ENCODE data around the gene GRID1.

Gene GRID1

DNA sequence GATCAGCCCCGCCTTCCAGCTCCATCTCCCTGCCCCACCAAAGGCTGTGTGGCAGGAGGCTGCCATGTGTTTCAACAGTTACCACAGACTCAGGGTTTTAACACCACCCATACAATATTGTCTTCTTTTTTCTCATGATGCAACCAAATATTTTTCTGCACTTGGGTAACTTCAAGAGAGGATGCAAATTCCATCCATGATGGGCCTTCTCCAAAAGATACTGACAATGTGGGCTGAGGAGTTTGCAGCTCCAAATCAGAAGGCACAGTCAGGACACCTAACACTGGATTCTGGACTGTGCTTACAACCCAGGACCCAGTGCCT, 347.9 kb downstream of the GRID1 start:
- Histone ChIP-seq H3K36me3 (ENCODE audit: insufficient read depth, low read depth, low read length) (no peaks in the 10 kb centered on the region), H3K27ac (ENCODE audit: low read length) (no peak overlapping the region), H3K4me1 (ENCODE audit: insufficient read depth, low read length) (no peaks in the 10 kb centered on the region), H3K9ac (ENCODE audit: low read depth, low read length) (no peak overlapping the region), H3K4me3 (ENCODE audit: low read length) (no peak overlapping the region), H3K9me3 (ENCODE audit: insufficient read depth, low read depth, low read length) (no peaks in the 10 kb centered on the region), H3K27me3 (ENCODE audit: insufficient read depth, low read length) (no peaks in the 10 kb centered on the region)

DNA sequence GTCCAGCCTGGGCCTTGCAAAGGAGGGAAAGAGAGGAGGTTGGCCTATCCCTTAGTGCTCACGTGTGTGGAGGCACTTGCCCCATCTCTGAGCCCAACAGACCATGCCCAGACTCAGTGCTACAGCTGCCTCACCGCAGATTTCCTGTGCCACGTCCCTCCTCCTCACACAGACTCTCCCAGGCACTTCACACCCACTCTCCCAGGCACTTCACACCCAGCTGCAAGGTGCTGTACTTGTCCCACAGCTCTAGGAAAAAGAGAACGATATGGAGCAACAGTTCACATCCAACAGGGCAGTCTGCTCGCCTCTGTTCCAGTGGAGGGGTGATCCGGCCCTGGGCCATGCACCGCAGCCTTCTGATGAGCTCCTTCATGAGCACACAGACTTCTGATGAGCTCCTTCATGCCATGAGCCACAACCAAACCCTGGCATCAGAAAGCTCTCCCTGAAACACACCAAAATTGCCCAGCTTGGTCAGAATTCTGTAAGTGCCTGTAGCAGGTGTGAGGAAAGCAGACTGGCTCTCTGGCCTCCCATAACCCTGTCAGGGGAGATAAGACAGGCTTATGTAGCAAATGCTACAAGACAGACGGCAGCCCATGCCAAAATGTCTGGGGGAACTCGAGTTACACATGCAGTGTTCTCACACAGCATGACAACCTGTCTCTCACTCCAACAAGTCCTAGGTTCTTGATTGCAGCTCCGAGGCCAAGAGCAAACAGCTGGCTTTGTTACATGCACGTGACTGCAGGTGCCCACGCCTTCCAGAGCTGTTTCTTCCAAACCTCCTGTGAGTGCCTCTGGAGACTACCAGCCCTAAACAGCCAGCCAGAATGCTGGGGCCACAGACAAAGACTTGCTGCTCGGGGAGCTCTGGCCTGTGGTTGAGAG, 348.5 kb downstream of the GRID1 start:
- Histone ChIP-seq H3K27me3 (ENCODE audit: insufficient read depth, low read length) (no peaks in the 10 kb centered on the region), H3K9me3 (ENCODE audit: insufficient read depth, low read depth, low read length) (no peaks in the 10 kb centered on the region), H3K4me3 (ENCODE audit: low read length) (no peak overlapping the region), H3K36me3 (ENCODE audit: insufficient read depth, low read depth, low read length) (no peaks in the 10 kb centered on the region), H3K9ac (ENCODE audit: low read depth, low read length) (no peak overlapping the region), H3K4me1 (ENCODE audit: insufficient read depth, low read length) (no peaks in the 10 kb centered on the region), H3K27ac (ENCODE audit: low read length) (no peak overlapping the region)

DNA sequence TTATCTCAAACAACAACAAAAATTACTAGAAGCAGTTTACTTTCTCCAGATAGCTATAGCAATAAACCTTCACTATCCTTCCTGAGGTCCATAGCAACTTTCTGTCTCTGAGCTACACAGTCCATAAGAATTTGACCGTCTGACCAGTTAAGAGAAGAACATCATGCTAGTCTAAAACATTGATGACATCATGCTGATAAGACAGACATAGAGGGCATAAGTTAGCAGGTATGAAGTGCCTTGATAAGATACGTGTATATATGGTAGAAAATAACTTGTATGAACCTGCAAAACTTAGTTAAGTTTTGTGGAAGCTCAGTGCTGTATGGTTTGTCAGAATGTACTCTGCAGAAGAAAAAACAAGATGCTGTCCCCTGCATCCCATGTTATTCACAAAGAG, 353.0 kb downstream of the GRID1 start:
- no peaks in the 10 kb centered on the region for H3K4me1 ChIP-seq (ENCODE audit: insufficient read depth, low read length)
- H3K9ac ChIP-seq (ENCODE audit: low read depth, low read length), result no peak overlapping the region
- no peaks in the 10 kb centered on the region for H3K27me3 ChIP-seq (ENCODE audit: insufficient read depth, low read length)
- H3K27ac ChIP-seq (ENCODE audit: low read length), result no peak overlapping the region
- H3K36me3 ChIP-seq (ENCODE audit: insufficient read depth, low read depth, low read length), result no peaks in the 10 kb centered on the region
- no peaks in the 10 kb centered on the region for H3K9me3 ChIP-seq (ENCODE audit: insufficient read depth, low read depth, low read length)
- no peak overlapping the region for H3K4me3 ChIP-seq (ENCODE audit: low read length)

DNA sequence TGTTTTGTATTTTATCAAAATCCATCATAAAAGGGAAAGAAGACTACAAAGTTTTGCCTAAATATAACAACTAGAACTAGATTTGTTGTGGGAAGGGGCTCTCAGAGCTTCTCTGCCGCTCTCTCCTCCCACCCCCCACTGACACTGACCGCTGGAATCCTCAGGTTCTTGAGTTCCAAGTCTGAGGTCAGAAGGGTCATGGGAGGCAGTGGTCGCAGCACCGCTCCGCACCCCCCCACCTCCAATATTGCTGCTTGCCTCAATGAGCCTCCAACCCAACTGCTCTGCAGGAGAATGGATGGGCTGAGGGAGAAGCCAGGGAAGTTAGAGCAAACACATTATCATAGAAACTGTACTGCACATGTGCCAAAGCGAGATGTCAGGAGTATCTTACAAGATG, 359.4 kb downstream of the GRID1 start:
- no peak overlapping the region for H3K4me3 ChIP-seq (ENCODE audit: low read length)
- H3K9me3 ChIP-seq (ENCODE audit: insufficient read depth, low read depth, low read length), result no peaks in the 10 kb centered on the region
- no peaks in the 10 kb centered on the region for H3K4me1 ChIP-seq (ENCODE audit: insufficient read depth, low read length)
- no peaks in the 10 kb centered on the region for H3K36me3 ChIP-seq (ENCODE audit: insufficient read depth, low read depth, low read length)
- no peak overlapping the region for H3K27ac ChIP-seq (ENCODE audit: low read length)
- H3K9ac ChIP-seq (ENCODE audit: low read depth, low read length), result no peak overlapping the region
- H3K27me3 ChIP-seq (ENCODE audit: insufficient read depth, low read length), result no peaks in the 10 kb centered on the region

DNA sequence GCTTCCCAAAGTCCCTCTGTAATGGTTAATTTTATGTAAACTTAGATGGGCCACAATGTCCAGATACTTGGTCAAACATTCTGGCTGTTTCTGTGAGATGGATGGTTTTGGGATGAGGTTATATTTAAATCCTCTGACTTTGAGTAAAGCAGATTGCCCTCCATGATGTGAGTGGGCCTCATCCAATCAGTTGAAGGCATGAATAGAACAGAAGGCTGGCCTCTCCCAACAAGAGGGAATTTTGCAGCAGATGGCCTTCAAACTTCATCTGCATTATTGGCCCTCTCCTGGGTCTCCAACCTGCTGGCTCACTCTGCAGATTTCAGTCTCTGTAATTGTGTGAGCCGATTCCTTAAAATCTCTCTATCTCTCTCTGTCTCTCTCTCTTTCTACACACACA, 362.3 kb downstream of the GRID1 start:
- H3K36me3 ChIP-seq (ENCODE audit: insufficient read depth, low read depth, low read length), result no peaks in the 10 kb centered on the region
- H3K4me3 ChIP-seq (ENCODE audit: low read length), result no peak overlapping the region
- no peaks in the 10 kb centered on the region for H3K27me3 ChIP-seq (ENCODE audit: insufficient read depth, low read length)
- no peak overlapping the region for H3K27ac ChIP-seq (ENCODE audit: low read length)
- no peaks in the 10 kb centered on the region for H3K4me1 ChIP-seq (ENCODE audit: insufficient read depth, low read length)
- no peaks in the 10 kb centered on the region for H3K9me3 ChIP-seq (ENCODE audit: insufficient read depth, low read depth, low read length)
- H3K9ac ChIP-seq (ENCODE audit: low read depth, low read length), result no peak overlapping the region

DNA sequence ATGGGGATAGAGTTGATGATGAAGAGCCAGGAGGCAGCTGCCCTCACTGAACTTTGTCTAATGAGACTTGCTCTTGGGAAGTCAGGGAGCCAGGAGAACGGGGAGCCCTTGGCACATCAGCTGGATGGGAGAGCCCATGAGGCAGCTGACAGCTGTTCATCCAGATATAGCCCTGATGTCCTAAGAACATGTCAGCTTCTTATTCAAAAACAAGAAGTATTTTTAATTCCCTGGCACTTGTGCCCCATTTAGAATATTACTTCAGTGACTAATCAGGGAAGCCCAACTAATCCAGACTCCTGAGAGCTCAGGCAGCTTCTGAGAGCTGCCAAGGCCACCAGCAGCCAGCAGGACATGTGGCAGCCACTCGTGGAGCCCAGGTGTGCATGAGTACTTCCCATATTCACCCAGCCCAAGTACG, 363.4 kb downstream of the GRID1 start:
- Histone ChIP-seq H3K4me3 (ENCODE audit: low read length) (no peak overlapping the region), H3K9me3 (ENCODE audit: insufficient read depth, low read depth, low read length) (no peaks in the 10 kb centered on the region), H3K9ac (ENCODE audit: low read depth, low read length) (no peak overlapping the region), H3K27me3 (ENCODE audit: insufficient read depth, low read length) (no peaks in the 10 kb centered on the region), H3K4me1 (ENCODE audit: insufficient read depth, low read length) (no peaks in the 10 kb centered on the region), H3K36me3 (ENCODE audit: insufficient read depth, low read depth, low read length) (no peaks in the 10 kb centered on the region), H3K27ac (ENCODE audit: low read length) (no peak overlapping the region)

DNA sequence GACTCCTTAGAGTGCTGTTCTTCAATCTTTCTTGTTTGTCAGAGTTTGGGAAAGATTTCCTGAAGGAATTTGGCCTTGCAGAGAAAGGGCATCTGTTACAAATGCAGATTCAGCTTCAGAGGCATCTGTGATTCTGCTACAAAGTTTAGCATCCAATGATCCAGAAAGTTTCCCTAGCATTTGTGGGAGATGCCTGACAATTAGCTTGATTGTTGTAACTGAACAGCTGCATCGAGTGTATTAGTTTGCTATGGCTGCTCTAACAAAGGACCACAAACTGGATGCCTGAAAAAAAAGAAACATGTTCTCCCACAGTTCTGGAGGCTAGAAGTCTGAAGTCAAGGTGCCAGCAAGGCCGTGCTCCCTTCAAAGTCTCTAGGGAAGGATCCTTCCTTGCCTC, 365.1 kb downstream of the GRID1 start:
- Histone ChIP-seq H3K4me1 (ENCODE audit: insufficient read depth, low read length) (no peaks in the 10 kb centered on the region), H3K27ac (ENCODE audit: low read length) (no peak overlapping the region), H3K27me3 (ENCODE audit: insufficient read depth, low read length) (no peaks in the 10 kb centered on the region), H3K4me3 (ENCODE audit: low read length) (no peak overlapping the region), H3K9me3 (ENCODE audit: insufficient read depth, low read depth, low read length) (no peaks in the 10 kb centered on the region; the same call in 1 of the 2 replicates), H3K9ac (ENCODE audit: low read depth, low read length) (no peak overlapping the region), H3K36me3 (ENCODE audit: insufficient read depth, low read depth, low read length) (no peaks in the 10 kb centered on the region)

DNA sequence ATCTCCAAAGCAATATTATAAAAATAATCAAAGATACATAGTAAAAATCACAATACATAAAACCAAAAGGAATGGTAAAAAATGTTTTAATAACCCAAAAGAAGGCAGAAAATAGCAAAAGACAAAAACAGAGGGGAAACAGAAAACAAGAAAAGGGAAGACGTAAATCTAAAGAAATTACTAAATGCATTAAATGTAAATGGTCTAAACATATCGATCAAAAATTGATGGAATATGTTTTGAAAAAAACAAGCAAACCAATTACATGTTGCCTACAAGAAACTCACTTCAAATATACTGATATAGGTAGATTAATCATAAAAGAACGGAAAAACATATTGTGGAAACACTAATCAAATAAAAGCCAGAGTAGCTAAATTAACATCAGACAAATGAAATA, 369.1 kb downstream of the GRID1 start:
- no peaks in the 10 kb centered on the region; the same call in 1 of the 2 replicates for H3K9me3 ChIP-seq (ENCODE audit: insufficient read depth, low read depth, low read length)
- no peaks in the 10 kb centered on the region for H3K4me1 ChIP-seq (ENCODE audit: insufficient read depth, low read length)
- H3K27ac ChIP-seq (ENCODE audit: low read length), result no peak overlapping the region
- no peak overlapping the region for H3K4me3 ChIP-seq (ENCODE audit: low read length)
- H3K27me3 ChIP-seq (ENCODE audit: insufficient read depth, low read length), result no peaks in the 10 kb centered on the region
- no peak overlapping the region for H3K9ac ChIP-seq (ENCODE audit: low read depth, low read length)
- H3K36me3 ChIP-seq (ENCODE audit: insufficient read depth, low read depth, low read length), result no peaks in the 10 kb centered on the region

DNA sequence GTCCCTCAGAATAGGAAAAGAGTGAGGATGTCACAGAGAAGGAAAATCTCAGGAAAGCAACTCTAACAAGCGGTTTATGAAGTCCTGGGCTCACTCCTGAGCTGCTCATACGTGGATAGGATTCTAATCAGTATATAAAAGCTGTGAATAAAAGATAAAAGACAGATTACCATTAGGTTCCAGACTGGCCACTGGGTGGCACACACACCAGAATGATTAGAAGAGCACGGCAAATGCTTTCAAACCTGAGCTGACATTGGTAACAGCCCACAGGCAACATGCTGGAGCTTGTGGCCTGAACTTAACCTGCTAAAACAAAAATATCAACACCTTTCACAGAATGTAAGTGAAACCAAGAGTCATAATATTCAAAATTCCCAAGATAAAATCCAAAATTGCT, 370.8 kb downstream of the GRID1 start:
- no peak overlapping the region for H3K4me3 ChIP-seq (ENCODE audit: low read length)
- H3K36me3 ChIP-seq (ENCODE audit: insufficient read depth, low read depth, low read length), result no peaks in the 10 kb centered on the region
- H3K27ac ChIP-seq (ENCODE audit: low read length), result no peak overlapping the region
- no peaks in the 10 kb centered on the region for H3K4me1 ChIP-seq (ENCODE audit: insufficient read depth, low read length)
- no peaks in the 10 kb centered on the region; the same call in 1 of the 2 replicates for H3K9me3 ChIP-seq (ENCODE audit: insufficient read depth, low read depth, low read length)
- no peaks in the 10 kb centered on the region for H3K27me3 ChIP-seq (ENCODE audit: insufficient read depth, low read length)
- no peak overlapping the region for H3K9ac ChIP-seq (ENCODE audit: low read depth, low read length)

DNA sequence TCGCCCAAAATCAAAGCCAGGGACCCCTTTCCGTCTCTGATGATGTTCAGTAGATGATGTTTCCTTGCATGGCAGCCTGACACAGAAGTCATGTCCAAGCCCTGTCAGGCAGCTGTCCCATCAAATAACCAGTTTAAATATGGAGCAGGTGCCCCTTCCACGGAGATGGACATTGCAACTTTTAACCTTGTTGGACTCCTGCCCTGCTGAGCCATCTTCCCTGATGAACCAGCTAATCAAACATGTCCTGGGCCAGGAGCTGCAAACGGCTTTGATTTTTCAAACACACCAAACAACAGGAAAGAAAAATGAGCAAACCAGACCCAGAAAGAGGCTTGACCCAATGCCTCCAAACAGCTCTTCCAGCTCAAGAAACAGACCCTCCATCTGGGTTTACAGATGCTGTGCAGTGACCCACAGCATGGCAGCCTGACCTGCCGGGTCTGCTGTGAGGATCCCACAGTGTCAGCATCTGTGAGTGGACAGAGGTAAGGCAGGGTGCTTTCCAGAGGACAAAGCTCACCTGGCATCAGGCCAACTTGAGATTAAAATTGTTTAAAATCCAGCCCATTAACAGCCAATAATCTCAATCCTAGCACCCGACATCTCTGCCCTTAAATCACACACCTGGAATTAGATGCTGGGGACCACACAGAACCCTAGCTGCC, 372.6 kb downstream of the GRID1 start:
- H3K4me3 ChIP-seq (ENCODE audit: low read length), result no peak overlapping the region
- H3K27ac ChIP-seq (ENCODE audit: low read length), result no peak overlapping the region
- H3K4me1 ChIP-seq (ENCODE audit: insufficient read depth, low read length), result no peaks in the 10 kb centered on the region
- H3K9me3 ChIP-seq (ENCODE audit: insufficient read depth, low read depth, low read length), result no peaks in the 10 kb centered on the region; the same call in 1 of the 2 replicates
- no peaks in the 10 kb centered on the region for H3K27me3 ChIP-seq (ENCODE audit: insufficient read depth, low read length)
- H3K9ac ChIP-seq (ENCODE audit: low read depth, low read length), result no peak overlapping the region
- H3K36me3 ChIP-seq (ENCODE audit: insufficient read depth, low read depth, low read length), result no peaks in the 10 kb centered on the region

DNA sequence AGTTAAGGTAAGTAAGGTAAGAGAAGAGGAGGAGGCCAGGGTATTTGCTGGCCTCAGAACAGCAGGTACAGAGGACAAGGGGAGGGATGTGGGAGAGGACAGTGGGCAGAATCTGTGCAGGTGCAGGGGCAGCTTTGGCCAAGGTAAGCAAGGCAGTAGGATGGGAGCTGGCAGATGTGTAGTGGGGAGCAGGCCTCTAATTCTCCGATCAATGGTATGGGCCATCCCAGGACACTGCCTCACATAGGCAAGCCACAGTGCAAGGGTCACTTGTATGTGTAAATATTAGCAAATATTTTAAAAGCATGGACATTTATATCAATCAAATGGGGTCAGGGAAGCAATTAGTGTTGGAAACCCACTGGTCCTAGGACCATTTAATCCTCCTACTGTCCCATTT, 373.5 kb downstream of the GRID1 start:
- Histone ChIP-seq H3K4me1 (ENCODE audit: insufficient read depth, low read length) (no peaks in the 10 kb centered on the region), H3K9me3 (ENCODE audit: insufficient read depth, low read depth, low read length) (no peaks in the 10 kb centered on the region; the same call in 1 of the 2 replicates), H3K27ac (ENCODE audit: low read length) (no peak overlapping the region), H3K9ac (ENCODE audit: low read depth, low read length) (no peak overlapping the region), H3K4me3 (ENCODE audit: low read length) (no peak overlapping the region), H3K36me3 (ENCODE audit: insufficient read depth, low read depth, low read length) (no peaks in the 10 kb centered on the region), H3K27me3 (ENCODE audit: insufficient read depth, low read length) (no peaks in the 10 kb centered on the region)

DNA sequence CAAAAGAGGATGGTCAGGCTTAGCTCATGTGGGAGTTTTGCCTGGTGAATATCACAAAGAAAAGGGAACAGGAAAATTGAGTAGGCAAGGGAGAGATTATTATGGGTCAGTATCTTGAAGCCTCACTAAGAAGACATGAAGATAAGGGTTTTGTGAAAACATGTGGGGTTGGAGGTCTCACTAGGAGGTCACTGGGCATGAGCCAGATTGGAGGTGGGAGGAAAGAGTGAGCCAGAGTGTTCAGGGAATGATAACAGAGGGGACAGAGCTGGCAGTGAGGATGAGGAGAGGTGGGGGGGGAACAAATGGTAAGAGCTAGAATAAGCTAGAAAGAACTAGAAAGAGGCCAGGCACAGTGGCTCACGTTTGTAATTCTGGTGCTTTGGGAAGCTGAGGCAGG, 374.3 kb downstream of the GRID1 start:
- no peak overlapping the region for H3K4me3 ChIP-seq (ENCODE audit: low read length)
- H3K4me1 ChIP-seq (ENCODE audit: insufficient read depth, low read length), result no peaks in the 10 kb centered on the region
- no peaks in the 10 kb centered on the region for H3K36me3 ChIP-seq (ENCODE audit: insufficient read depth, low read depth, low read length)
- H3K9ac ChIP-seq (ENCODE audit: low read depth, low read length), result no peak overlapping the region
- no peaks in the 10 kb centered on the region for H3K9me3 ChIP-seq (ENCODE audit: insufficient read depth, low read depth, low read length)
- H3K27ac ChIP-seq (ENCODE audit: low read length), result no peak overlapping the region
- no peaks in the 10 kb centered on the region for H3K27me3 ChIP-seq (ENCODE audit: insufficient read depth, low read length)

Data from iPS-20b (cell line).